Airway epithelial cell (primary cell): ENCODE data around the gene CCDC170. TPM values are rescaled to one million over a fixed set of nuclear protein-coding genes. Genes with fewer than 3 reads are reported as not detected.

ENCODE experiments used
- total RNA-seq: library from RNA; depleted of rRNA; stranded (reverse); fragments of >200 nt; gene quantifications from 2 replicates; pipeline ENCODE4 v1.2.3, GENCODE V29; 2015

Gene CCDC170
- total RNA-seq = 0.07 and 0.70 TPM in 2 replicates

GRCh38 chr6:151493804-151494234 is at the start of gene CCDC170:
Gene CCDC170, plus strand, starts transcription at chr6:151494017. Its CDS starts 112 bp downstream, at chr6:151494129.

DNA sequence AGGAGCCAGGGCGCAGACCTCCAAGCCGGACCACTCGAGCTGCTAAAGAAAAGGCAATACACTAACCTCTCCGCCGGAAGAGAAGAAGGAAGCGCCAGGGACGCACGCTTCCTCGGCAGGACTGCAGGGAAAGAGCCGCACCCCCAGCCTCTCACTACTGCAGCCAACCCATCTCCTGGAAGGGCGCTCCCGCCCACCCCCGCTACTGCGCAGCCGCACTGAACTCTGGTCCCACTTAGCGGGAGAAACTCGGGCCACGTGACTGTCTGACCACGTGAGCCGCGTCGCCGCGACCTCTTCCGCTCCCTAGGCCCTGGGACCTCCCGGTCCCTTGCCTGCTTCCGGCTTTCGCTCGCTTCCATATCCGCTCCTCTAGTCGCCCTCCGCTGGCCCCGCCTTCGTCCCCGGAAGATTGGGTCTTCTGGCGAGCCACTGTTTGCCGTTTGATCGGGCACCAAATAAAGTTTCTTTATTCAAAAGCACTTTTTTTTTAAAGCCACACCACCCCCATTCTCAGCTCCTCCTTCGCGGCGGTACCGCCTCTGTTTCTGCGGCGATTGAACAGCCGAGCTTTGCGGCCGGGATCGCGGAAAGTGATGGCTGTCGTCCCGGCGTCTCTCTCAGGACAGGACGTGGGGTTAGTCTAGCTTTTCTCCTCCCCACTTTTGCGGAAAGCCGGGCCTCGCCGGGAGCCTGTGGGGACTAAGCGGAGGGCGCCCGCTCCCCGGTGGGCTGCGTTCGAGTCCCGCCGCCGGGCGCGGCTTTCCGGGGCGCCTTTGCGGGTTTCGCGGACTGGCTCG is 41.7 kb upstream of the CCDC170 start, which contains the start of gene RMND1:
RMND1 (minus strand) TSS at position 177 of the 800 bp plus-strand sequence. CDS start 6,315 bp downstream, outside the sequence.

Other genes with a start within 250 kb of the CCDC170 start
- 4.6 and 9.0 TPM in 2 replicates for gene ZBTB2, start 102.5 kb upstream of the CCDC170 start, total RNA-seq
- 20.9 and 24.6 TPM in 2 replicates for gene RMND1, start 41.9 kb upstream of the CCDC170 start, total RNA-seq